WTC11 (cell line): ENCODE data around the gene STX2. TPM values are rescaled to one million over a fixed set of nuclear protein-coding genes. Genes with fewer than 3 reads are reported as not detected.

Experiments used
- ATAC-seq: fragments of 200-7000 bp; cut with Tn5 transposase; 2 replicates; pipeline ENCODE4 v1.10.0; 2021; ENCODE audit warnings: mild to moderate bottlenecking, moderate library complexity
- CTCF ChIA-PET: fragments of 300-600 bp; sonication (Branson Sonifier 250); formaldehyde crosslinking; loops from one replicate; lab custom pipeline; 2021; ENCODE audit warnings: antibody characterized with exemption; lab: Charles Lee
- POLR2A ChIA-PET: fragments of 350-600 bp; sonication (Branson Sonifier 250); formaldehyde crosslinking; loops from one replicate; lab custom pipeline; 2021; ENCODE audit warnings: antibody characterized with exemption; lab: Charles Lee
- DNase-seq: peaks from one replicate; pipeline ENCODE4 v3.0.0; 2021; ENCODE audit warnings: low spot score
- H3K27ac Mint-ChIP-seq: 2 replicates; pipeline ENCODE4 v1.8.0; 2021; ENCODE audit warnings: mixed read lengths
- H3K27me3 Mint-ChIP-seq: 2 replicates; pipeline ENCODE4 v1.8.0; 2021; ENCODE audit warnings: low read depth, mild to moderate bottlenecking, moderate library complexity, mixed read lengths
- H3K36me3 Mint-ChIP-seq: 2 replicates; pipeline ENCODE4 v1.8.0; 2021; ENCODE audit warnings: mixed read lengths
- H3K4me1 Mint-ChIP-seq: 2 replicates; pipeline ENCODE4 v1.8.0; 2022; ENCODE audit warnings: mixed read lengths
- H3K4me3 Mint-ChIP-seq: 2 replicates; pipeline ENCODE4 v1.8.0; 2021; ENCODE audit warnings: mild to moderate bottlenecking, moderate library complexity, mixed read lengths
- H3K9me3 Mint-ChIP-seq: 2 replicates; pipeline ENCODE4 v1.8.0; 2021; ENCODE audit warnings: mixed read lengths
- AR ChIP-seq: fragments of 250-450 bp; sonication (Bioruptor Pico); IDR thresholded peaks from 2 replicates; pipeline ENCODE4 v1.9.0; 2021; ENCODE audit warnings: mild to moderate bottlenecking
- ATF6 ChIP-seq: sonication (generic); formaldehyde crosslinking; IDR thresholded peaks from 2 replicates; pipeline ENCODE4 v1.8.1; 2023; ENCODE audit warnings: mild to moderate bottlenecking, missing genetic modification reagents
- CREB1 ChIP-seq: sonication (generic); formaldehyde crosslinking; IDR thresholded peaks from 2 replicates; pipeline ENCODE4 v1.8.0; 2023; ENCODE audit warnings: mild to moderate bottlenecking, missing genetic modification reagents
- E2F1 ChIP-seq: sonication (generic); formaldehyde crosslinking; IDR thresholded peaks from 2 replicates; pipeline ENCODE4 v1.8.0; 2022; ENCODE audit warnings: mild to moderate bottlenecking, missing genetic modification reagents
- E2F4 ChIP-seq: sonication (generic); formaldehyde crosslinking; IDR thresholded peaks from 2 replicates; pipeline ENCODE4 v1.8.1; 2022; ENCODE audit warnings: low read depth, mild to moderate bottlenecking, moderate library complexity, missing genetic modification reagents, borderline replicate concordance
- ERG ChIP-seq: fragments of 250-450 bp; sonication (Bioruptor Pico); IDR thresholded peaks from 2 replicates; pipeline ENCODE4 v1.8.0; 2021; ENCODE audit warnings: mild to moderate bottlenecking
- FOXJ3 ChIP-seq: sonication (generic); formaldehyde crosslinking; IDR thresholded peaks from 2 replicates; pipeline ENCODE4 v1.9.0; 2021; ENCODE audit warnings: missing genetic modification reagents, mild to moderate bottlenecking, borderline replicate concordance
- GABPB1 ChIP-seq: sonication (generic); formaldehyde crosslinking; IDR thresholded peaks from 2 replicates; pipeline ENCODE4 v1.8.1; 2023; ENCODE audit warnings: mild to moderate bottlenecking, missing genetic modification reagents
- NR2C2 ChIP-seq: sonication (generic); formaldehyde crosslinking; IDR thresholded peaks from 2 replicates; pipeline ENCODE4 v1.8.0; 2022; ENCODE audit warnings: mild to moderate bottlenecking, missing genetic modification reagents
- NR3C1 ChIP-seq: sonication (generic); formaldehyde crosslinking; conservative IDR thresholded peaks from 2 replicates; pipeline ENCODE4 v1.8.1; 2023; ENCODE audit warnings: low read depth, mild to moderate bottlenecking, missing genetic modification reagents
- SMAD3 ChIP-seq: sonication (generic); formaldehyde crosslinking; IDR thresholded peaks from 2 replicates; pipeline ENCODE4 v1.8.0; 2022; ENCODE audit warnings: missing genetic modification reagents, mild to moderate bottlenecking, borderline replicate concordance
- TEAD1 ChIP-seq: sonication (generic); formaldehyde crosslinking; IDR thresholded peaks from 2 replicates; pipeline ENCODE4 v1.8.0; 2022; ENCODE audit warnings: mild to moderate bottlenecking, missing genetic modification reagents
- ZBTB21 ChIP-seq: sonication (generic); formaldehyde crosslinking; IDR thresholded peaks from 2 replicates; pipeline ENCODE4 v1.8.1; 2023; ENCODE audit warnings: mild to moderate bottlenecking, missing genetic modification reagents, borderline replicate concordance
- ZBTB43 ChIP-seq: sonication (generic); formaldehyde crosslinking; IDR thresholded peaks from 2 replicates; pipeline ENCODE4 v1.8.1; 2023; ENCODE audit warnings: mild to moderate bottlenecking, missing genetic modification reagents
- ZNF219 ChIP-seq: sonication (generic); formaldehyde crosslinking; IDR thresholded peaks from 2 replicates; pipeline ENCODE4 v1.8.0; 2023; ENCODE audit warnings: missing genetic modification reagents, mild to moderate bottlenecking, borderline replicate concordance
- ZNF263 ChIP-seq: sonication (generic); formaldehyde crosslinking; IDR thresholded peaks from 2 replicates; pipeline ENCODE4 v1.8.1; 2022; ENCODE audit warnings: low read depth, mild to moderate bottlenecking, moderate library complexity, missing genetic modification reagents
- ZNF396 ChIP-seq: fragments of 250-450 bp; sonication (Bioruptor Pico); IDR thresholded peaks from 2 replicates; pipeline ENCODE4 v1.8.0; 2021; ENCODE audit warnings: mild to moderate bottlenecking, moderate library complexity, borderline replicate concordance
- ZNF416 ChIP-seq: fragments of 250-450 bp; sonication (Bioruptor Pico); IDR thresholded peaks from 2 replicates; pipeline ENCODE4 v1.9.0; 2021; ENCODE audit warnings: mild to moderate bottlenecking, inconsistent platforms
- ZNF423 ChIP-seq: fragments of 250-450 bp; sonication (Bioruptor Pico); IDR thresholded peaks from 2 replicates; pipeline ENCODE4 v2.1.2; 2022; ENCODE audit warnings: mild to moderate bottlenecking, moderate library complexity
- ZNF425 ChIP-seq: fragments of 250-450 bp; sonication (Bioruptor Pico); conservative IDR thresholded peaks from 2 replicates; pipeline ENCODE4 v1.9.0; 2021; ENCODE audit warnings: mild to moderate bottlenecking
- total RNA-seq: library from RNA; stranded (reverse); gene quantifications from 3 replicates; pipeline ENCODE4 v1.2.3, GENCODE V29; 2021

STX2 gene
- total RNA-seq, 1 experiment from 2014 or later, result 22.7 TPM

GRCh38 chr12:130881046-130881445, 42.0 kb upstream of the STX2 start:
- H3K27ac Mint-ChIP-seq, result no peak overlapping the region
- DNase-seq, result no peak
- no peak for TF ChIP-seq SMAD3 (CRISPR knock-in tag)
- TF ChIP-seq FOXJ3 (CRISPR knock-in tag), result no peak
- TF ChIP-seq ZNF396 (CRISPR knock-in tag), result no peak
- no peak for TF ChIP-seq E2F1 (CRISPR knock-in tag)
- no peak for TF ChIP-seq ERG (CRISPR knock-in tag)
- no peak for TF ChIP-seq ZNF423 (CRISPR knock-in tag)
- TF ChIP-seq AR (CRISPR knock-in tag), result no peak
- TF ChIP-seq TEAD1, result no peak
- TF ChIP-seq CREB1 (CRISPR knock-in tag), result no peak
- TF ChIP-seq ZNF263 (CRISPR knock-in tag), result no peak
- no peak for TF ChIP-seq E2F4 (CRISPR knock-in tag)
- no peak for TF ChIP-seq ATF6 (CRISPR knock-in tag)
- no peak for TF ChIP-seq NR3C1 (CRISPR knock-in tag)
- TF ChIP-seq NR2C2 (CRISPR knock-in tag), result no peak
- TF ChIP-seq ZBTB43 (CRISPR knock-in tag), result no peak
- no peak for TF ChIP-seq ZNF416 (CRISPR knock-in tag)
- TF ChIP-seq ZBTB21 (CRISPR knock-in tag), result no peak
- TF ChIP-seq ZNF219 (CRISPR knock-in tag), result no peak
- no peak for TF ChIP-seq GABPB1 (CRISPR knock-in tag)
- no peak for TF ChIP-seq ZNF425
- CTCF ChIA-PET, result interaction anchor here (0.6 kb wide), 1 partner anchor 12 kb away, joined by 3 read pairs; no protein-coding TSS in a partner anchor
- no peak overlapping the region for H3K4me3 Mint-ChIP-seq
- H3K27me3 Mint-ChIP-seq, result no peaks in the 10 kb centered on the region
- ATAC-seq, result no peak
- peaks cover 32% of the 10 kb centered on the region for H3K4me1 Mint-ChIP-seq
- no peaks in the 10 kb centered on the region for H3K9me3 Mint-ChIP-seq
- H3K36me3 Mint-ChIP-seq, result peaks cover 17% of the 10 kb centered on the region
- POLR2A ChIA-PET, result interaction anchor here (1.2 kb wide), 1 partner anchor 28 kb away, joined by 3 read pairs; no protein-coding TSS in a partner anchor
